Psoas muscle (tissue), 8 donors: ENCODE measurements around the gene NOS2. TPM values are rescaled to one million over a fixed set of nuclear protein-coding genes. Genes with fewer than 3 reads are reported as not detected.

Source experiments
- ATAC-seq, 4 donors: fragments of 200-7000 bp; cut with Tn5 transposase; one replicate each; pipeline ENCODE4 v1.9.1; 2020; ENCODE audit warnings: moderate library complexity in 3 of 4, mild to moderate bottlenecking in 2 of 4
- DNase-seq, 2 donors: peaks; one replicate each; pipeline ENCODE4 v3.0.0-alpha.2; 2020
- H3K27ac ChIP-seq: fragments of 200-600 bp; one replicate; pipeline ENCODE4 v1.8.0; 2022
- H3K27me3 ChIP-seq, 3 donors: fragments of 200-600 bp in 1 of 3; one replicate each; pipeline versions ENCODE4 v1.6.1 to v1.8.0; 2013 to 2022; ENCODE audit warnings: low read length in 2 of 3, mild to moderate bottlenecking in 2 of 3, moderate library complexity in 1 of 3; ENCODE audit not compliant: insufficient read depth in 3 of 3
- H3K36me3 ChIP-seq, 2 donors: fragments of 200-600 bp in 1 of 2; one replicate each; pipeline versions ENCODE4 v1.6.1 to v1.8.0; 2013 to 2022; ENCODE audit warnings: low read depth in 1 of 2, mild to moderate bottlenecking in 1 of 2, moderate library complexity in 1 of 2; ENCODE audit not compliant: insufficient read depth in 1 of 2
- H3K4me1 ChIP-seq: fragments of 200-600 bp; one replicate; pipeline ENCODE4 v1.8.0; 2022
- H3K4me3 ChIP-seq: fragments of 200-600 bp; one replicate; pipeline ENCODE4 v1.8.0; 2022; ENCODE audit warnings: mild to moderate bottlenecking
- H3K9me3 ChIP-seq: fragments of 200-600 bp; one replicate; pipeline ENCODE4 v1.8.0; 2022
- WGBS, 3 donors: extraction: QIAGEN DNeasy Blood & Tissue Kit; methylation state at CpG; one replicate each; pipeline versions ENCODE4 v1.1.6 to v1.1.7; 2013; 5-methylcytosine and 5-hydroxymethylcytosine counted together
- intact Hi-C, 2 donors: fragments of 100-400 bp; cut with DNase I; formaldehyde crosslinking; loops; one replicate each; pipeline versions ENCODE4 v1.11.0 to v1.14.2; 2022
- polyA plus RNA-seq, 3 donors: library from polyadenylated mRNA; stranded (reverse); fragments of 200-250 nt; gene quantifications; one replicate each; pipeline ENCODE4 v1.2.3, GENCODE V29; 2013
- total RNA-seq, 4 donors: library from RNA; stranded (reverse); fragmentation: NEBNext Ultra II Directional in 2 of 4; extraction: Animal tissue kit (Norgen Biotek cat#: 25700) in 2 of 4; gene quantifications; one replicate each; pipeline versions ENCODE4 v1.2.1 to v1.2.4, GENCODE V29; 2021 to 2023
- TF ChIP-seq, protein P1 (sequence below): fragments of 200-600 bp; IDR thresholded peaks from one replicate; pipeline ENCODE4 v1.8.0; 2022; ENCODE audit warnings: antibody characterized with exemption
- donor health status: healthy with polysubstance abuse.
- donor health status: DM: no; HTN: no; CAD: no; lungs with moderate emphysema.
- donor health status: Bipolar disorder and iron deficiency.
- donor health status: healthy.
- donor health status: DM: yes; HTN: yes; CAD: no.
- donor health status: DM: no; HTN: no; CAD: no.
- donor health status: DM: no; HTN: no; CAD: no.
- donor health status: DM: yes; HTN: yes; CAD: no.

Gene NOS2
- total and polyA plus RNA-seq, 7 donors: 0.06 to 0.79 (median 0.14) TPM

DNA sequence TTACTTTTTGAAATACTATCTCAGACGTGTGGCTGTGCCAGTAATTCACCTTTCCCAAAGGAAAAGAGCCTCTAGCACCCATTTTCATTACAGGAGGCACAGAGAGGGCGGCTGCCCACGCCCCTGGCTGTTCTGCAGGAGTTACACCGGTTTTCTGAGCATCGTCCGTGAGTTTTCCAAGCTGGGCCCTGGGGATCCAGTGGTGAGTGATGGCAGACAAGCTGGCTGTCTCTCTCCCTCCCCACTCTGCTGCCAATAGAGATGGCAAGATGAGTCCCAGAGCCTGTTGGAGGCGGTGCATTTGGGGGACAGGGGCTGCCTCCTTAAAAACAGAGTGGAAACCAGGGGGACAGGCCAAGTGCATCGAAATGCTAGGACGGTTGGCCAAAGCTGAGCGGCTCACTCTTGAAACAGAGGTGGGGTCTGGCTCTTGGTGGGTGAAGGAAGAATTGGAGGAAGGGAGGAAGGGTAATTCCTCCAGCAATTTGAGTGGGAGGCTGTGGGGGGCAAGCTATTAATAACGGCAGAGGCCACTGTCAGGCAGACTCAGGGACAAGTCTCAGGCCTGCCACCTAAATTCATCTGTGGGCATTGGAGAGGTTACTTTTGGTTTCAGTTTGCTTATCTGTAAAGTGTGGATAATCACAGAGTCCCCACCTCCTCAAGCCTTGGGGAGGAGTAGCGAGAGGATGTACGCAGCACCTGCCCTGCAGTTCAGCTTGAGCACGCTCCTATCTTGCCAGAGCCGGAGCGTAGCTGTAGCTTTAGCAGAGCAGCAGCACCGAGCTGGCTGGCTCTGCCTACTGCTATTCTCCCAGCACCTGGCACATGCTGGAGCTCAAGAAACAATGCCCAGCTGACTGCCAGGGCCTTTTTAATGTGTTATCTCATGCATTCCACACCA, 7.5 kb upstream of the NOS2 start:
- Histone ChIP-seq H3K36me3 (no peaks in the 10 kb centered on the region), H3K27ac (no peak overlapping the region), H3K27me3 (no peaks in the 10 kb centered on the region), H3K4me1 (no peaks in the 10 kb centered on the region), H3K4me3 (no peak overlapping the region), H3K9me3 (no peaks in the 10 kb centered on the region)
- no peak for DNase-seq
- intact Hi-C loops: loop anchor here (2.0 to 5.0 kb wide), 2 partner anchors 89 to 443 kb away; no protein-coding TSS in a partner anchor
- no peak for ATAC-seq
- TF ChIP-seq, protein P1, sequence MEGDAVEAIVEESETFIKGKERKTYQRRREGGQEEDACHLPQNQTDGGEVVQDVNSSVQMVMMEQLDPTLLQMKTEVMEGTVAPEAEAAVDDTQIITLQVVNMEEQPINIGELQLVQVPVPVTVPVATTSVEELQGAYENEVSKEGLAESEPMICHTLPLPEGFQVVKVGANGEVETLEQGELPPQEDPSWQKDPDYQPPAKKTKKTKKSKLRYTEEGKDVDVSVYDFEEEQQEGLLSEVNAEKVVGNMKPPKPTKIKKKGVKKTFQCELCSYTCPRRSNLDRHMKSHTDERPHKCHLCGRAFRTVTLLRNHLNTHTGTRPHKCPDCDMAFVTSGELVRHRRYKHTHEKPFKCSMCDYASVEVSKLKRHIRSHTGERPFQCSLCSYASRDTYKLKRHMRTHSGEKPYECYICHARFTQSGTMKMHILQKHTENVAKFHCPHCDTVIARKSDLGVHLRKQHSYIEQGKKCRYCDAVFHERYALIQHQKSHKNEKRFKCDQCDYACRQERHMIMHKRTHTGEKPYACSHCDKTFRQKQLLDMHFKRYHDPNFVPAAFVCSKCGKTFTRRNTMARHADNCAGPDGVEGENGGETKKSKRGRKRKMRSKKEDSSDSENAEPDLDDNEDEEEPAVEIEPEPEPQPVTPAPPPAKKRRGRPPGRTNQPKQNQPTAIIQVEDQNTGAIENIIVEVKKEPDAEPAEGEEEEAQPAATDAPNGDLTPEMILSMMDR: no peak
- 54 to 76% (median 59%) methylated on average over 17 of the region's 17 CpGs for WGBS, 3 donors

DNA sequence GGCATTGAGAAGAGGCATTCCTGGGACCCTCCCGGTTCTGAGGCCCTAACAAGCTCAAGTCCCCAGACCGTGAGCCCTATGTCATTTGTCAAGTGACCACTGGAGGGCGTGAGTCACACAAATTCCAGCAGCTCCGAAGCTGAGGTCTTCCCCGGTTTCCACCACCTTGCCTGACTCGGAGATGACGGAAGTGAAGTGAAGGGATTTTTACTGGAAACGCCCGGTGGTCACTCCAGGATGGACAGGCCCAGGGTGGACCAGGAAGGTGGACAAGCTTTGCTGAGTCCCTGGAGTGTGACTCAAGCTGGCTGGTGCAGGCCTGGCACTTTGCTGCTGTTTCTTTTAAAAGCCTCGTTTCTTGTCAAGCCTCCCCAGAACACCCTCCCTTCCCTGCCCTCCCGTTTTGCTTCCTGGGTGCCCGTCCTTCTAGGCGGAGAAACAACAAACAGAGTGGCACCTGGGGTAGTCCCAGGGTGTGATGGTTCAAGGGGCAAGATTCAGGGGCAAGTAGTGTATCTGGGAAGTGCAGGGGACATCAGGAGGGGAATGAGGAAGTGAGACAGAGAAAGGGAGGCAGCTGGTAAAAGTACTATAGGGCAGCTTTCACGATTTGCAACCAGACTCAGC, 5.3 kb upstream of the NOS2 start:
- DNase-seq (peak; percentile 75 to 78), ATAC-seq (peak; percentile 85 to 95 (median 92))
- intact Hi-C loops: loop anchor here (1.0 to 5.0 kb wide), 3 partner anchors 75 to 92 kb away; partner anchors contain the start of gene LYRM9 (in 1 of the 2)
- peak overlapping the region; percentile 47 for H3K4me3 ChIP-seq
- peaks cover 0 to under 1% (median 0%) of the 10 kb centered on the region in 3 donors for H3K27me3 ChIP-seq
- no peak overlapping the region for H3K27ac ChIP-seq
- TF ChIP-seq, protein P1: peak; percentile 76
- 3 to 6% (median 4%) methylated on average over 14 of the region's 14 CpGs for WGBS, 3 donors
- H3K4me1 ChIP-seq: no peaks in the 10 kb centered on the region
- H3K36me3 ChIP-seq: no peaks in the 10 kb centered on the region
- no peaks in the 10 kb centered on the region for H3K9me3 ChIP-seq

DNA sequence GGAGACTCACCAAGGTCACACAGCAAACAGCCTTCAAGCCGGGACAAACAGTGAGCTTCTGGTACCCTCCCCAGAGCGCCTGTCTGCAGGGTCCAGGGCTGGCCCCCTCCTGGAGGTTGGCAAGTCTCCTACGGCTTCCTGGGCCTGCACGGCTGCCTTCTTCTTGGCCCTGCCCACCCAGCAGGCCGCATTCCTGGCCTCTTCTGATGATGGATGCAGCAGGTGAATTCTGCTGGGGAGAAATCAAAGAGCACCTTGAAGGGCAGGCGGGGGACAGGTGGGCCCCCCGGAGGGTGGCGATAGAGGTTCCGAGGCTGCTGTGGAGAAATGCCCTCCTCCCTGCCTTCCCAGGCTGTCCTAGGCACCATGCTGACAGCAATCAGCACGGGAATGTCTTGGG, 3.8 kb upstream of the NOS2 start:
- intact Hi-C loops: loop anchor here in 1 of 2 donors (5.0 kb wide), 1 partner anchor 73 kb away; no protein-coding TSS in a partner anchor
- H3K27ac ChIP-seq: no peak overlapping the region
- no peak for ATAC-seq
- WGBS, 3 donors: 65 to 75% (median 71%) methylated on average over 10 of the region's 10 CpGs
- H3K9me3 ChIP-seq: no peaks in the 10 kb centered on the region
- H3K4me1 ChIP-seq: no peaks in the 10 kb centered on the region
- no peak for DNase-seq
- H3K36me3 ChIP-seq: no peaks in the 10 kb centered on the region
- no peak overlapping the region for H3K4me3 ChIP-seq
- TF ChIP-seq, protein P1: no peak
- H3K27me3 ChIP-seq: peaks cover 0 to 3% (median 0%) of the 10 kb centered on the region in 3 donors

DNA sequence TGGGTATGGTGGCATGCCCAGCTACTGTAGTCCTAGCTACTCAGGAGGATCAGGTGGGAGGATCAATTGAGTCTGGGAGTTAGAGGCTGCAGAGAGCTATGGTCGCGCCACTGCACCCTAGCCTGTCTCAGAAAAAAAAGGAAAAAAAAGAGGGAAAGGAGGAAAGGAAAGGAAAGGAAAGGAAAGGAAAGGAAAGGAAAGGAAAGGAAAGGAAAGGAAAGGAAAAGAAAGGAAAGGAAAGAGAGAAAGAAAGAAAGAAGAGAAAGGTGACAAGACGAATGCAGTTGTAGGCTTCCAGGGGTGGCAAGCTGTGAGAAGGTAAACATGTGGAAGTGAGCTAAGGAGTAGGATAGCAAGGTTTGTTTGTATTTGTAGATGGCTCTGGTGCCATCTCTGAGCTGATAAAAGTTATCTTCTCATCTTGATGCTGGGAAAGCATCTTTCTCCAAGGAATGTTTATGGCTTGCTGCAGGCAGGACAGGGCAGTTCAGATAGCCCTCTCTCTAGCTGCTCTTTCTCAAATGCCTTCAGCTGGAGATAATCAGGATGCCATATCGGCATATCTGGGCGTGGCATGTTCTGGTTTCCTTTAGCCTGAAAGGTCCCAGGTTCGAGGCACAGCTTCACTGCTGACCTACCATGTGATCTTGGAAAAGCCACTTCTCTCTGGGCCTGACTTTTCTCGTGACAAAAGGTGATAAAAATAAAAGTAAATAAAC, 2.8 kb upstream of the NOS2 start:
- no peak overlapping the region for H3K27ac ChIP-seq
- intact Hi-C loops: loop anchor here in 1 of 2 donors (5.0 kb wide), 1 partner anchor 74 kb away; no protein-coding TSS in a partner anchor
- TF ChIP-seq, protein P1: no peak
- ATAC-seq: no peak
- H3K4me3 ChIP-seq: no peak overlapping the region
- no peaks in the 10 kb centered on the region for H3K4me1 ChIP-seq
- peaks cover 0 to 3% (median 0%) of the 10 kb centered on the region in 3 donors for H3K27me3 ChIP-seq
- WGBS, 3 donors: 78 to 87% (median 86%) methylated on average over 7 of the region's 7 CpGs
- no peaks in the 10 kb centered on the region for H3K36me3 ChIP-seq
- no peaks in the 10 kb centered on the region for H3K9me3 ChIP-seq
- no peak for DNase-seq
